CD4-positive, alpha-beta T cell (primary cell): Measurements from ENCODE around the gene GRK3. TPM values are rescaled to one million over a fixed set of nuclear protein-coding genes. Genes with fewer than 3 reads are reported as not detected.

Source experiments
- ATAC-seq: fragments of 200-7000 bp; cut with Tn5 transposase; one replicate; pipeline ENCODE4 v1.10.0; 2022; ENCODE audit warnings: mild to moderate bottlenecking; ENCODE audit not compliant: poor library complexity
- CTCF ChIA-PET: fragments of 350-600 bp; sonication (Branson Sonifier 250); formaldehyde crosslinking; loops from one replicate; lab custom pipeline; 2021; ENCODE audit warnings: antibody characterized with exemption, inconsistent platforms; lab: Charles Lee
- POLR2A ChIA-PET: fragments of 350-600 bp; sonication (Branson Sonifier 250); formaldehyde crosslinking; loops from one replicate; lab custom pipeline; 2021; ENCODE audit warnings: antibody characterized with exemption, inconsistent platforms; lab: Charles Lee
- DNase-seq, 14 experiments: peaks; one replicate each; pipeline ENCODE4 v3.0.0-alpha.2; 2013 to 2020; ENCODE audit warnings: mixed read lengths in 2 of 14
- H3K27ac ChIP-seq, 2 donors: one replicate each; pipeline versions ENCODE4 v1.5.1 to v1.7.0; 2013; ENCODE audit warnings: low read length in 2 of 2, low read depth in 1 of 2, mild to moderate bottlenecking in 1 of 2
- H3K27me3 ChIP-seq, 2 experiments: 1 replicate in 1 of 2; 2 replicates in 1 of 2; pipeline versions ENCODE4 v1.6.1 to v1.7.0; 2013; ENCODE audit warnings: low read length in 2 of 2, control low read depth in 1 of 2, mild to moderate bottlenecking in 1 of 2, moderate library complexity in 1 of 2; ENCODE audit not compliant: insufficient read depth in 2 of 2, control insufficient read depth in 1 of 2
- H3K36me3 ChIP-seq: one replicate; pipeline ENCODE4 v1.6.1; 2013; ENCODE audit warnings: low read length, control low read depth; ENCODE audit not compliant: insufficient read depth
- H3K4me1 ChIP-seq: one replicate; pipeline ENCODE4 v1.6.1; 2013; ENCODE audit warnings: low read length, control low read depth; ENCODE audit not compliant: insufficient read depth
- H3K4me3 ChIP-seq: one replicate; pipeline ENCODE4 v1.5.1; 2013; ENCODE audit warnings: mild to moderate bottlenecking, low read length, moderate library complexity
- H3K9me3 ChIP-seq, 2 experiments: 1 replicate in 1 of 2; 2 replicates in 1 of 2; pipeline versions ENCODE4 v1.6.1 to v1.7.0; 2013; ENCODE audit warnings: low read length in 2 of 2, mild to moderate bottlenecking in 2 of 2, control low read depth in 1 of 2, moderate library complexity in 1 of 2; ENCODE audit not compliant: control insufficient read depth in 1 of 2, insufficient read depth in 1 of 2
- H3K27ac Mint-ChIP-seq: one replicate; pipeline ENCODE4 v1.8.0; 2020; ENCODE audit warnings: mixed read lengths
- H3K27me3 Mint-ChIP-seq: one replicate; pipeline ENCODE4 v1.8.0; 2021; ENCODE audit warnings: mixed read lengths
- H3K36me3 Mint-ChIP-seq: one replicate; pipeline ENCODE4 v1.8.0; 2021; ENCODE audit warnings: low read depth, mixed read lengths
- H3K4me1 Mint-ChIP-seq: one replicate; pipeline ENCODE4 v1.8.0; 2021; ENCODE audit warnings: low read depth, mixed read lengths
- H3K4me3 Mint-ChIP-seq: one replicate; pipeline ENCODE4 v1.8.0; 2020; ENCODE audit warnings: mild to moderate bottlenecking, mixed read lengths
- H3K9me3 Mint-ChIP-seq: one replicate; pipeline ENCODE4 v1.8.0; 2020; ENCODE audit warnings: mixed read lengths
- CTCF ChIP-seq: fragments of 200-600 bp; IDR thresholded peaks from one replicate; pipeline ENCODE4 v1.8.0; 2022; ENCODE audit warnings: antibody characterized with exemption, mild to moderate bottlenecking
- intact Hi-C, 2 experiments: fragments of 100-400 bp; cut with DNase I in 1 of 2; cut with micrococcal nuclease in 1 of 2; formaldehyde crosslinking; loops; one replicate each; pipeline versions ENCODE4 v1.15.1 to v1.9.0; 2023 to 2025; cut with DNase I, micrococcal nuclease
- total RNA-seq, 174 experiments: library from RNA in 2 of 174; stranded (reverse) in 2 of 174; gene quantifications; one replicate each; pipeline ENCODE4 v1.2.3 and lab custom pipeline; 2021 to 2026

The GRK3 gene
- total RNA-seq, 2 experiments from 2014 or later, result 1.7 to 2.0 TPM

GRCh38 chr22:25698978-25699377 lies 134.5 kb downstream of the GRK3 start:
- Mint-ChIP-seq H3K4me1 (no peaks in the 10 kb centered on the region), H3K9me3 (no peaks in the 10 kb centered on the region), H3K27ac (no peak overlapping the region), H3K4me3 (no peak overlapping the region), H3K36me3 (no peaks in the 10 kb centered on the region), H3K27me3 (no peaks in the 10 kb centered on the region)
- POLR2A ChIA-PET, result no interaction called here
- no peaks in the 10 kb centered on the region for H3K36me3 ChIP-seq
- no peak overlapping the region for H3K4me3 ChIP-seq
- no peak for TF ChIP-seq CTCF
- intact Hi-C loops, result no loop called here
- ATAC-seq (no peak), DNase-seq (peak in 1 of 14 experiments; percentile 5)
- no peak overlapping the region for H3K27ac ChIP-seq
- H3K27me3 ChIP-seq, result no peaks in the 10 kb centered on the region
- H3K9me3 ChIP-seq, result no peaks in the 10 kb centered on the region
- CTCF ChIA-PET, result no interaction called here
- no peaks in the 10 kb centered on the region for H3K4me1 ChIP-seq

GRCh38 chr22:25701056-25701780 lies 136.7 kb downstream of the GRK3 start:
- Histone ChIP-seq H3K27ac (no peak overlapping the region), H3K4me1 (no peaks in the 10 kb centered on the region), H3K9me3 (no peaks in the 10 kb centered on the region), H3K36me3 (no peaks in the 10 kb centered on the region), H3K27me3 (no peaks in the 10 kb centered on the region), H3K4me3 (no peak overlapping the region)
- no peaks in the 10 kb centered on the region for H3K9me3 Mint-ChIP-seq
- ChIA-PET CTCF (interaction anchor here (1.0 kb wide), 1 partner anchor 36 kb away, joined by 3 read pairs; no protein-coding TSS in a partner anchor), POLR2A (no interaction called here)
- no peaks in the 10 kb centered on the region for H3K27me3 Mint-ChIP-seq
- no peak for TF ChIP-seq CTCF
- no peak for DNase-seq
- H3K4me1 Mint-ChIP-seq, result no peaks in the 10 kb centered on the region
- H3K36me3 Mint-ChIP-seq, result no peaks in the 10 kb centered on the region
- ATAC-seq, result no peak
- intact Hi-C loops, result loop anchor here in 1 of 2 experiments (5.0 to 10.0 kb wide), 2 partner anchors 254 to 336 kb away; no protein-coding TSS in a partner anchor
- H3K27ac Mint-ChIP-seq, result no peak overlapping the region
- no peak overlapping the region for H3K4me3 Mint-ChIP-seq

- DNase-seq (peak in 2 of 14 experiments; percentile 10 to 14), ATAC-seq (no peak)
- TF ChIP-seq CTCF, result no peak
- Histone ChIP-seq H3K27me3 (no peaks in the 10 kb centered on the region), H3K9me3 (no peaks in the 10 kb centered on the region), H3K27ac (no peak overlapping the region), H3K4me3 (no peak overlapping the region), H3K36me3 (no peaks in the 10 kb centered on the region), H3K4me1 (no peaks in the 10 kb centered on the region)
- Mint-ChIP-seq H3K4me1 (no peaks in the 10 kb centered on the region), H3K9me3 (no peaks in the 10 kb centered on the region), H3K27me3 (no peaks in the 10 kb centered on the region), H3K36me3 (no peaks in the 10 kb centered on the region), H3K4me3 (no peak overlapping the region), H3K27ac (no peak overlapping the region)
- intact Hi-C loops, result loop anchor here (2.0 to 10.0 kb wide), 4 partner anchors 239 to 337 kb away; no protein-coding TSS in a partner anchor
- ChIA-PET POLR2A (no interaction called here), CTCF (interaction anchor here (1.0 kb wide), 1 partner anchor 35 kb away, joined by 3 read pairs; no protein-coding TSS in a partner anchor)
Measured at GRCh38 chr22:25702040-25702439, 137.6 kb downstream of the GRK3 start.
